NCI-H2227 (cell line): ENCODE data around the gene ZNF331.

Source experiments
- DNase-seq: peaks from one replicate; lab custom pipeline; 2025; ENCODE audit not compliant: unreplicated experiment; lab: John Stamatoyannopoulos, UW

The ZNF331 gene

DNA sequence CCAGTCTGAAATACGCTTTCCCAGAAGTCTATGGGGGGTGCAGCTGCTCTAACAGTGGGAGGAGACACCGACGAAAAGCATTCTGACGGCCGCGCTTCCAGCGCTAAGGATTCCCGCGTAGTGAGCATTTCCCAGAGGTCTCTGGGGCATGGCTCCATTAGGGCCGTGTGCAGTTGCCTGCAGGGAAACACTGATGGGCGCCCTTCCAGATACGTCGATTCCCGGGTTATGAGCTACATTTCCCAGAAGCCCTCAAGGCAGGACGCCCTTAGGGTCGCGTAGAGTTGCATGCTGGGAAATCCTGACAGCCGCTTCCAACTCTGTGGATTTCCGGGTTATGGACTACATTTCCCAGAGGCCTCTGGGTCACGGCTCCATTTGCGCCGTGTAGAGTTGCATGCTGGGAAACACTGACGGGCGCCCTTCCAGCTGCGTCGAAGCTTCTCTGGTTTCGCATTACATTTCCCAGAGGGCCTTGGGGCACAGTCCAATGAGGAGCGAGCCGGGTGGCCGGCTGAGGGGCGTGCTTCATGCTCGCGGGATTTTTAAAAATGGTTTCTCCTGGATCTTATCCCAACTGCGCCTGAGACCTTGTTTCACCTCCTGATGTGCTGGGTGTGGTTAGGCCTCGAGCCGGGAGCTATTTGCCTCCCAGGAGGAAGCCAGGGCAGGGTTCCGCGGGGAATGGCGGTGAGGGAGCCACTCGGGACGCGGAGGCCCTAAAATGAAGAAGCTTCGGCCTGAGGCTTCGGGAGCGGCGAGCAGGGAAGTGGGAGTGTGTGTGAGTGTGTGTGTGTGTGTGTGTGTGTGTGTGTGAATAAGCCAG lies 17.2 kb upstream of the ZNF331 start:
- DNase-seq: peak; percentile 100

- DNase-seq: no peak
These were observed 16.4 kb upstream of the ZNF331 start for GRCh38 chr19:53521373-53522202.

- no peak for DNase-seq
These were observed 12.0 kb upstream of the ZNF331 start for GRCh38 chr19:53525922-53526321.

- no peak for DNase-seq
These were observed 7.3 kb upstream of the ZNF331 start for GRCh38 chr19:53530622-53531021.

- DNase-seq: no peak
These were observed 6.5 kb upstream of the ZNF331 start for GRCh38 chr19:53531457-53531856.

- DNase-seq: no peak
These were observed 5.6 kb upstream of the ZNF331 start for GRCh38 chr19:53532362-53532761.

DNA sequence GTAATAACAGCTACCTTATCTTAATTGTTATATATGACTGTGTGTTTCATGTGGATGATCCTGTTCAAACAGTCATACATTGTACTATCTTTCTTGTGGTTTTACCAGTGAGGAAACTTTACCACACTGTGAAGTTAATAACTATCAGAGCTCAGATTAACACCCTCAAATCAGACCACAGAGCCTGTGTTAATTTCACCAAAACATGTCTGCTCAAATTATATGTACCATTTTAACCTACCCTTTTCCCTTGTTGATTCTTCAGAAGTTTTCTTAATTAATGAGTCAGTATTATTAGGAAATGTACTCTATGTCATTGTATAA lies 1.8 kb upstream of the ZNF331 start:
- no peak for DNase-seq

GRCh38 chr19:53537121-53537520 lies 824 bp upstream of the ZNF331 start:
- no peak for DNase-seq

DNA sequence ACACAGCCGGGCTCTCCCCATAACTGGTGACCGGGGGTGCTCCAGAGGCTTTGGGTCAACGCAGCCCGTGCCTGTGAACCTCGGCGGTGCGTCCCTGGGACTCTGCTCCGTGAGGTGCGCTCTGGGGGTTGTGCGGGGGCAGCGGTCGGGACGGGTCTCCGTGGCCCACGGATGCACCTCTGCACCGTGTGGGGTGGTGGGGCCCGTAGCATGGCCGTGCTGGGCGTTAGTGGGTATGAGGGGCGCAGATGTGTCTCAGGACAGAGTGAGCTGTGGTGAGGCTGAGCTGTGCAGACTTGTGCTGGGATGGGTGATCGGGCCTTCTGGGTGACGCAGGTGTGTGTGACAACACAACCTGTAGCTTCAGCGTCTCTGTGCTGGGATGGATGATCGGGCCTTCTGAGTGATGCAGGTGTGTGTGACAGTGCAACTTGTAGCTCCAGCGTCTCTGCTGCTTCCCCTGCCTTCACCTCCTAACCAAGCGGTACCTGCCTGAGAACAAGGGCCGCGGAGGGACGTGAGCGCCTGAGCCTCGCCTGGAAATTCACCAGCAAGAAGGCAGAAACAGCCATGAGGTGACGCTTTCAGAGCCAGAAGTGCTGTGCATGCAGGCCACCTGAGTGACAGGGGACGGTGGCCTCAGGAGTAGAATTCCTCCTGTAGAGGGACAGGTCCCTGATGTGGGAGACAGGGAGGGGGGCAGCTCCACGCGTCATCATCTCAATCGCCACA lies 599 bp downstream of the ZNF331 start:
- no peak for DNase-seq

DNA sequence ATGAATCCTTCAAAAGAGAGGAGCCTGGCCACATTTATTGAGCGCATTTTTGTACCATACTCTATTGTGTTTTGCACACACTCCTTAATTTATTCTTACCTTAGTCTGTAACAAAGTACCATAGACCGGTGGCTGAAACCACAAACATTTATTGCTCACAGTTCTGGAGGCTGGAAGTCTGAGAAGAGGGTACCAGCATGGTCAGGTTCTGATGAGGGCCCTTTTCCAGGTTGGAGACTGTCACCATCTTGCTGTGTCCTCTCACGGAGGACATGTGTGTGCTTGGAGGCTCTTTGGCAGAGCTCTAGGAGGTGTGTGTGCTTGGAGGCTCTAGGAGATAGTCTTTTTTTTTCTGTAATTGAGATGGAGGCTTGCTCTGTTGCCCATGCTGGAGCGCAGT lies 2.1 kb downstream of the ZNF331 start:
- no peak for DNase-seq

- no peak for DNase-seq
These were observed 4.0 kb downstream of the ZNF331 start for GRCh38 chr19:53541971-53542370.

GRCh38 chr19:53545271-53546065 lies 7.5 kb downstream of the ZNF331 start:
- DNase-seq: peak; percentile 52

DNA sequence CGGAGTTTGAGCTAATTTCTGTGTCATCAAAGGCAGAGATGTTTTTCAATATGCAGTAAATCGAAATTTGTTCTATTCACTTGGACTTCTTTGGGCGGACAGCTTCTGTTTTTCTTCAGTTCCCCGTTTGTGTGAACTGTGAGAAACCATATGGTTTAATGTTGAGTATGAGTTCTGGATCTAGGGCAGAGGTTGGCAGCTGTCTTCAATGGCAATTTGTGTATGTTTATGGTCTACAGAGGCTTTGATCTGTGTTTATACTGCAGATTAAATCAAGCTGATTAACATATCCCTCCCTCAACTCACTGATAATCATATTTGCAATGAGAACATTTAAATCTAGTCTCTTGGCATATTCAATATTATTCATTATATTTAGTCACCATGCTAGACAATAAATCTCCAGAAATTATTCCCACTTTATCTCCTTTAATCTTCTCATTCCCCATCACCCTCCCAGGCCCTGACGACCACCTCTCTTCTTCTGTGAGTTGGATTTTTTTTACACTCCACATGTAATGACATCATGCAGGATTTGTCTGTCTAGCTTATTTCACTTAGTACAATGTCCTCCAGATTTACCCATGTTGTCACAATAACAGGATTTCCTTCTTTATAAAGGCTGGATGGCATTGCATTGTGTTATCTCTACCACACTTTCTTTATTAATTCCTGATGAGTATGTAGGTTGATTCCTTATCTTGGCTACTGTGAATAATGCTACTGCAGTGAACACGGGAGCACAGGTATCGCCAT lies 9.0 kb downstream of the ZNF331 start:
- DNase-seq: no peak

DNA sequence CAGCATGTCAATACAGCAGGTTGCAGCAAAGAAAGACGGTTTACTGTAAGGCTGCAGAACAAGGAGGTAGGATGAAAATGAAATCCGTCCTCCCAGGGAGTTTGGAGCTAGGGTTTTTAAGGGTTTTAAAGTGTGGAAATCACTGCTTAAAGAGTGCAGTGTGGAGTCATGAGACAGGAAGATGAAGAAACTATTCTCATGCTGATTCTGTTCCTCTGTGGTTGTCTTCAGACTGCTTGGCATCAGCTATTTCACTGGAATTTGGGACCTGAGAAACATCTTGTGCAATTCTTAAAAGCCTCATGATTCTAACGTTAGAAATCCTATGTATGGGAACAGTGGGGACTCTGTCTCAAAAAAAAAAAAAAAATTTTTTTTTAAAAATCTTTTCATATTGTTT lies 11.4 kb downstream of the ZNF331 start:
- no peak for DNase-seq

GRCh38 chr19:53552001-53552721 lies 14.2 kb downstream of the ZNF331 start:
- DNase-seq: no peak

DNA sequence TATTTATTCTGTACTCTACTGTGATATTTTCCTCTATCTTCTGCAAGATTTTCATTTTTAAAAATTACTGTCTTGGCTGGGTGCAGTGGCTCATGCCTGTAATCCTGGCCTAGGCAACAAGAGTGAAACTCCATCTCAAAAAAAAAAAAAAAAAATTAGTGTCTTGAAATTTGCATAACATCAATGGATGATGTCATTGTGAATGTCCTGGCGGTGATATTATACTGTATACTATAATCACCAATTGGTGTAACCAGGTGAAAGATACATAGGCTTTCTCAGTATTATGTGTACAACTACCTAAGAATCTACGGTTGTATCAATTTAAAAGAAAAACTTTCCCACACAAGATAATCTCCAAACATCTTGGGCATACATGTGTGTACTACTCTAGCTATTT lies 15.2 kb downstream of the ZNF331 start:
- DNase-seq: no peak

- DNase-seq: peak; percentile 97
These were observed 16.2 kb downstream of the ZNF331 start for GRCh38 chr19:53553865-53554791.

DNA sequence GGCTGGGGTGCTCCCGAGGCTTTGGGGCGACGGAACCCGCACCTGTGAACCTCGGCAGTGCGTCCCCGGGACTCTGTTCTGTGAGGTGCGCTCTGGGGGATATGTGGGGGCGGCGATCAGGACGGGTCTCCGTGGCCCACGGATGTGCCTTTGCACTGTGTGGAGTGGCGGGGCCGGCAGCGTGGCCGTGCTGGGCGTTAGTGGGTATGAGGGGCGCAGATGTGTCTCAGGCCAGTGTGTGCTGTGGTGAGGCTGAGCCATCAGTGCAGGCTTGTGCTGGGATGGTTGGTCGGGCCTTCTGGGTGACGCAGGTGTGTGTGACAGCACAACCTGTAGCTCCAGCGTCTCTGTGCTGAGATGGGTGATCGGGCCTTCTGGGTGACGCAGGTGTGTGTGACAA lies 16.9 kb downstream of the ZNF331 start:
- no peak for DNase-seq

DNA sequence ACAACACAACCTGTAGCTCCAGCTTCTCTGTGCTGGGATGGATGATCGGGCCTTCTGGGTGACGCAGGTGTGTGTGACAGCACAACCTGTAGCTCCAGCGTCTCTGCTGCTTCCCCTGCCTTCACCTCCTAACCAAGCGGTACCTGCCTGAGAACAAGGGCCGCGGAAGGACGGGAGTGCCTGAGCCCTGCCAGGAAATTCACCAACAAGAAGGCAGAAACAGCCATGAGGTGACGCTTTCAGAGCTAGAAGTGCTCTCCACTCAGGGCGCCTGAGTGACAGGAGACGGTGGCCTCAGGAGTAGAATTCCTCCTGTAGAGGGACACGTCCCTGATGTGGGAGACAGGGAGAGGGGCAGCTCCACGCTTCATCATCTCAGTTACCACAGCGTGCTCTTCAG lies 17.4 kb downstream of the ZNF331 start:
- no peak for DNase-seq
